Lung (tissue), 16 donors: ENCODE results near the gene SPON2. TPM values are rescaled to one million over a fixed set of nuclear protein-coding genes. Genes with fewer than 3 reads are reported as not detected.

ENCODE experiments used
- ATAC-seq: fragments of 200-7000 bp; cut with Tn5 transposase; one replicate; pipeline ENCODE4 v1.9.1; 2020; ENCODE audit warnings: moderate number of reproducible peaks; ENCODE audit not compliant: insufficient read depth, low FRiP score
- DNase-seq, 3 donors: peaks; one replicate each; pipeline ENCODE4 v3.0.0-alpha.2; 2013 to 2017
- H3K27ac ChIP-seq, 2 donors: one replicate each; pipeline ENCODE4 v1.5.1; 2013; ENCODE audit warnings: mild to moderate bottlenecking in 2 of 2, moderate library complexity in 2 of 2, control low read depth in 1 of 2, inconsistent platforms in 1 of 2, low read depth in 1 of 2, low read length in 1 of 2
- H3K27me3 ChIP-seq, 3 donors: one replicate each; pipeline ENCODE4 v1.5.1; 2013; ENCODE audit warnings: low read length in 2 of 3; ENCODE audit not compliant: control insufficient read depth in 3 of 3, insufficient read depth in 3 of 3
- H3K36me3 ChIP-seq, 4 donors: one replicate each; pipeline ENCODE4 v1.5.1; 2013; ENCODE audit warnings: low read length in 4 of 4, mild to moderate bottlenecking in 1 of 4, moderate library complexity in 1 of 4; ENCODE audit not compliant: control insufficient read depth in 4 of 4, insufficient read depth in 4 of 4
- H3K4me1 ChIP-seq, 5 donors: one replicate each; pipeline ENCODE4 v1.5.1; 2013; ENCODE audit warnings: low read length in 5 of 5, mild to moderate bottlenecking in 2 of 5, moderate library complexity in 1 of 5; ENCODE audit not compliant: control insufficient read depth in 5 of 5, insufficient read depth in 5 of 5
- H3K4me3 ChIP-seq: one replicate; pipeline ENCODE4 v1.5.1; 2013; ENCODE audit warnings: mild to moderate bottlenecking, control low read depth, moderate library complexity
- H3K9ac ChIP-seq, 2 donors: one replicate each; pipeline ENCODE4 v1.5.1; 2013; ENCODE audit warnings: low read length in 2 of 2, control low read depth in 1 of 2; ENCODE audit not compliant: insufficient read depth in 1 of 2
- H3K9me3 ChIP-seq, 4 donors: one replicate each; pipeline ENCODE4 v1.5.1; 2013; ENCODE audit warnings: low read length in 3 of 4, mild to moderate bottlenecking in 1 of 4, moderate library complexity in 1 of 4; ENCODE audit not compliant: control insufficient read depth in 4 of 4, insufficient read depth in 3 of 4
- WGBS, 2 donors: extraction: QIAGEN DNeasy Blood & Tissue Kit; methylation state at CpG; one replicate each; pipeline ENCODE4 v1.1.7; 2013; 5-methylcytosine and 5-hydroxymethylcytosine counted together
- long read RNA-seq, 5 donors: transcript quantifications; one replicate each; lab custom pipeline, GENCODE V29; 2026
- polyA plus RNA-seq, 2 donors: library from polyadenylated mRNA; stranded (reverse); fragments of 200-250 nt; gene quantifications; one replicate each; pipeline ENCODE4 v1.2.1, GENCODE V29; 2013
- total RNA-seq, 2 donors: library from RNA; depleted of rRNA in 1 of 2; stranded (reverse); fragments of >200 nt in 1 of 2; gene quantifications; one replicate each; pipeline ENCODE4 v1.2.1, GENCODE V29; 2014 to 2021
- TF ChIP-seq, protein P1 (sequence below): IDR thresholded peaks from 2 replicates; pipeline ENCODE4 v1.5.1; 2012; ENCODE audit warnings: mild to moderate bottlenecking; ENCODE audit errors: control extremely low read depth, extremely low read depth
- donor health status: control.
- donor health status: control.
- donor health status: Bipolar disorder and iron deficiency.
- donor health status: healthy.
- donor health status: DM: yes; HTN: yes; CAD: no.

Gene SPON2
- 100 to 1,000 TPM in 1 of 2 donors, 10 to 100 TPM in 1; 31.6 to 106 TPM for total RNA-seq
- 100 to 1,000 TPM in 1 of 2 donors, 10 to 100 TPM in 1; 21.0 to 105 TPM for polyA plus RNA-seq
- long read RNA-seq, donor 1, transcript SPON2-201 (6 exons, 1,869 nt) = major isoform, 6 of 15 reads
- long read RNA-seq, donor 1, partial matches to known transcripts = 5 of 15 reads
- long read RNA-seq, donor 1, other reads (novel, unspliced or antisense) = 0 of 15 reads
- long read RNA-seq, donor 2, partial matches to known transcripts = 0 of 1 reads
- long read RNA-seq, donor 2, other reads (novel, unspliced or antisense) = 0 of 1 reads
- long read RNA-seq, donor 3, partial matches to known transcripts = 0 of 1 reads
- long read RNA-seq, donor 3, other reads (novel, unspliced or antisense) = 0 of 1 reads
- long read RNA-seq, donor 4, partial matches to known transcripts = 0 of 2 reads
- long read RNA-seq, donor 4, other reads (novel, unspliced or antisense) = 0 of 2 reads
- long read RNA-seq, donor 5, partial matches to known transcripts = 0 of 7 reads
- long read RNA-seq, donor 5, other reads (novel, unspliced or antisense) = 0 of 7 reads

DNA sequence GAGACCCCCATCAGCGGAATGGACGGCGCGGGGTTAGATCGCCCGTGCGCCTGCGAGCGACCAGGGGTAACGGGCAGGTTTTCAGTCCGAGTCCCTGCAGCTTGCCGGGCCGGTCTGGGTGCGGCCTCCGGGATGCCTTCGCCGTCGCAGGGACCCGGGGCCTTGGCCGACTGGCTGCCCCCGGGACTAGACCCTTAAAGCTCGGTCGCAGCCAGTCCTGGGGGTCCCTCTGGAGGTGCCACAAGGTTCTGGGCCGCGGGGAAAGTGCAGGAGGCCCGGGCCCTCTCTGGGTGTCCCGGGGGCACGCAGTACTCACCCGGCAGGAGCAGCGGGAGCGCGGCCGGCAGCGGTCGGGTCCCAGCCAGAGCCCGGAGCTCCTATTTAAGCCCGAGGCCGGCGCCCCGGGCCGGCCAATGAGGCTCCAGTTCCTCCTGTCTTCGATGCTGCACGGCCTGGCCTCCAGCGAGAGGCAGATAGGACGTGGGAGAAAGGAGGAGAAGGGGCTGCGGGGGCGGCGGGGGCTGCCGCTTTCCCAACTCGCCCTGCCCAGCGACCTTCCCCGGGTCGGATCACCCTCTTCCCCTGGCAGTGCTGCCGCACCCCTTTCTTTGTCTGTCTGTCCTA lies at the start of gene SPON2:
Gene SPON2, minus strand, starts transcription at position 356 of the 624 bp plus-strand sequence.
- 6 to 9% methylated on average over 52 to 54 of the region's 54 CpGs for WGBS, 2 donors
- H3K4me1 ChIP-seq = peaks cover 0 to 31% (median 6%) of the 10 kb centered on the region in 5 donors
- peak within 1 kb of the TSS; percentile 1 to 40 for H3K27ac ChIP-seq
- TF ChIP-seq, protein P1, sequence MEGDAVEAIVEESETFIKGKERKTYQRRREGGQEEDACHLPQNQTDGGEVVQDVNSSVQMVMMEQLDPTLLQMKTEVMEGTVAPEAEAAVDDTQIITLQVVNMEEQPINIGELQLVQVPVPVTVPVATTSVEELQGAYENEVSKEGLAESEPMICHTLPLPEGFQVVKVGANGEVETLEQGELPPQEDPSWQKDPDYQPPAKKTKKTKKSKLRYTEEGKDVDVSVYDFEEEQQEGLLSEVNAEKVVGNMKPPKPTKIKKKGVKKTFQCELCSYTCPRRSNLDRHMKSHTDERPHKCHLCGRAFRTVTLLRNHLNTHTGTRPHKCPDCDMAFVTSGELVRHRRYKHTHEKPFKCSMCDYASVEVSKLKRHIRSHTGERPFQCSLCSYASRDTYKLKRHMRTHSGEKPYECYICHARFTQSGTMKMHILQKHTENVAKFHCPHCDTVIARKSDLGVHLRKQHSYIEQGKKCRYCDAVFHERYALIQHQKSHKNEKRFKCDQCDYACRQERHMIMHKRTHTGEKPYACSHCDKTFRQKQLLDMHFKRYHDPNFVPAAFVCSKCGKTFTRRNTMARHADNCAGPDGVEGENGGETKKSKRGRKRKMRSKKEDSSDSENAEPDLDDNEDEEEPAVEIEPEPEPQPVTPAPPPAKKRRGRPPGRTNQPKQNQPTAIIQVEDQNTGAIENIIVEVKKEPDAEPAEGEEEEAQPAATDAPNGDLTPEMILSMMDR = no peak
- H3K9me3 ChIP-seq = no peaks in the 10 kb centered on the region
- H3K27me3 ChIP-seq = peaks cover 0 to 30% (median 6%) of the 10 kb centered on the region in 3 donors
- H3K36me3 ChIP-seq = no peaks in the 10 kb centered on the region
- ATAC-seq (no peak), DNase-seq (peak in 1 of 3 donors; percentile 33)
- H3K4me3 ChIP-seq = peak within 1 kb of the TSS; percentile 36
- no peak within 1 kb of the TSS for H3K9ac ChIP-seq

DNA sequence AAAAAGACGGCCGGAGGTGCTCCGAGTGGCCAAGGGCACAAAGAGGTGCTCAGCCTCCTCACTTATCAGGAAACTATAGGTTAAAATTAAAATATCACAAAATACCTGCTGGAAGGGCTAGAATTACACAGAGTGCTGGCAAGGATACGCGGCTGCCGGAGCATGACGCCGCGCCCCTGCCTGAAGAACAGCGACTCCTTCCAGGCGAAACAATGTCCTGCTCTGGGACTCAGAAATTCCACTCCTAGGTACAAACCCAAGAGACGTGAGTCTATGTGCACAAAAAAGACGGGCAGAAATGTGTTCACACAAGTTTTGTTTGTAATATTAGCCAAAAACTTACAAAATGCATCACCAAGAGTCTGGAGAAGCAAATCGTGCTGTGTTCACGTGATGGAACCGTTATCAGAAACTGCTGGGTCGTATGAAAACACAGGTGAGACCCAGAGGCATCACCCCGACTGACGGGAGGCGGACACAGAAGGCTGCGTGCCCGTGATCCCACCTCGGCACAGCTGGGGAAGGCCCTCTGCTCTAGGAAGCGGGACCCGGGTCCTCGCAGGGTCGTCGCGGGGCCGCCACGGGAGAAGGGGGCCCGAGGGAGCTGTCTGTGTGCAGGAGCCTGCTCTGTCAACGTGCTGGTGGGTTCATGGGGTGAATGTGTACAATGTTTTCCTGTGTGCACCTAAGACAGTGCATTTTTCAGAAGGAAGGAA lies 48.9 kb upstream of the SPON2 start:
- no peak for DNase-seq
- Histone ChIP-seq H3K27ac (no peak overlapping the region), H3K36me3 (peaks cover 3 to 62% (median 27%) of the 10 kb centered on the region in 4 donors), H3K9ac (no peak overlapping the region), H3K27me3 (no peaks in the 10 kb centered on the region), H3K4me3 (no peak overlapping the region), H3K4me1 (peaks cover 0 to 22% (median 10%) of the 10 kb centered on the region in 5 donors), H3K9me3 (peaks cover 0 to 3% (median 0%) of the 10 kb centered on the region in 4 donors)
- 92% methylated on average over 33 of the region's 33 CpGs for WGBS, 2 donors
- TF ChIP-seq, protein P1 = no peak
- ATAC-seq = no peak

DNA sequence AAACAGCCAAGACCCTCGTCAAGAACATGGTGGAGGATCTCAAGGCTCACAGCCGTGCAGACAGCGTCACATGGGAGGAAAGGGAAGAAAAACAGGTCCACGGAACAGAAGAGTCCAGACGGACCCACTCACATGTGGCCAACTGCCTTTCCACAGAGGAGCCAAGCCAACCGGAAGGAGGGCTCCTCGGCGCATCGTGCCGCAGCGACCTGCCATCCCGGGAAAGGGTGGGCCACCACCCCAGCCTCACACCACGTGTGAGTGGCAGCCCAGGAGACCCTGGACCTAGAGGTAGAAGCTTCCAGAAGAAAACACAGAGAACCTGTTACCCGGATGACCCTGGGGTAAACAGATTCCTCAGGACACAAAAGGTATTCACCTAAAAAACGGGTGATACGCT lies 48.2 kb upstream of the SPON2 start:
- Histone ChIP-seq H3K27ac (no peak overlapping the region), H3K9me3 (peaks cover 0 to 3% (median 0%) of the 10 kb centered on the region in 4 donors), H3K9ac (no peak overlapping the region), H3K4me3 (no peak overlapping the region), H3K36me3 (peaks cover 3 to 62% (median 32%) of the 10 kb centered on the region in 4 donors), H3K27me3 (no peaks in the 10 kb centered on the region), H3K4me1 (peaks cover 0 to 25% (median 8%) of the 10 kb centered on the region in 5 donors)
- ATAC-seq (no peak), DNase-seq (no peak)
- TF ChIP-seq, protein P1 = no peak
- 95 to 96% methylated on average over 16 of the region's 16 CpGs for WGBS, 2 donors
